Bronchial epithelial cell (primary cell): Measurements from ENCODE around the gene FGF12. TPM values are rescaled to one million over a fixed set of nuclear protein-coding genes. Genes with fewer than 3 reads are reported as not detected.

Source experiments
- DNase-seq: peaks from one replicate; pipeline ENCODE4 v3.0.0-alpha.2; 2010; ENCODE audit warnings: low read depth
- FAIRE-seq: peaks from 2 replicates; lab custom pipeline; 2011; peaks lifted over from hg19 to GRCh38; lab: Jason Lieb, UNC
- H3K27me3 ChIP-seq: 2 replicates; pipeline ENCODE4 v1.5.1; 2011; ENCODE audit warnings: low read length; ENCODE audit not compliant: control insufficient read depth, insufficient read depth
- H3K36me3 ChIP-seq: 2 replicates; pipeline ENCODE4 v1.5.1; 2011; ENCODE audit warnings: low read length; ENCODE audit not compliant: control insufficient read depth, insufficient read depth
- H3K4me3 ChIP-seq: 2 replicates; pipeline ENCODE4 v1.5.1; 2011; ENCODE audit warnings: mild to moderate bottlenecking, low read depth, low read length, control low read depth
- CTCF ChIP-seq: IDR thresholded peaks from 2 replicates; pipeline ENCODE4 v1.5.1; 2011; ENCODE audit warnings: mild to moderate bottlenecking, moderate library complexity, low read length, control low read depth, inconsistent platforms; ENCODE audit not compliant: insufficient read depth, severe bottlenecking
- total RNA-seq: library from RNA; depleted of rRNA; stranded (reverse); fragments of >200 nt; gene quantifications from 2 replicates; pipeline ENCODE4 v1.2.1, GENCODE V29; 2014

Gene FGF12
- total RNA-seq, 1 donor from 2014 or later: not detected

- TF ChIP-seq CTCF: no peak
- Histone ChIP-seq H3K36me3 (no peaks in the 10 kb centered on the region), H3K4me3 (no peak overlapping the region), H3K27me3 (no peaks in the 10 kb centered on the region)
- no peak for FAIRE-seq
- DNase-seq: no peak
Observed at GRCh38 chr3:192128060-192128459, 599.3 kb downstream of the FGF12 start.

GRCh38 chr3:192122832-192123594 lies 604.3 kb downstream of the FGF12 start:
- no peaks in the 10 kb centered on the region for H3K27me3 ChIP-seq
- H3K4me3 ChIP-seq: no peak overlapping the region
- TF ChIP-seq CTCF: no peak
- no peak for FAIRE-seq
- DNase-seq: no peak
- H3K36me3 ChIP-seq: no peaks in the 10 kb centered on the region

GRCh38 chr3:192121923-192122322 lies 605.4 kb downstream of the FGF12 start:
- DNase-seq (no peak), FAIRE-seq (no peak)
- H3K36me3 ChIP-seq: no peaks in the 10 kb centered on the region
- no peak overlapping the region for H3K4me3 ChIP-seq
- no peak for TF ChIP-seq CTCF
- no peaks in the 10 kb centered on the region for H3K27me3 ChIP-seq

GRCh38 chr3:192108820-192109219 lies 618.5 kb downstream of the FGF12 start:
- DNase-seq: no peak
- H3K27me3 ChIP-seq: no peaks in the 10 kb centered on the region
- no peaks in the 10 kb centered on the region for H3K36me3 ChIP-seq
- no peak overlapping the region for H3K4me3 ChIP-seq
- no peak for FAIRE-seq
- no peak for TF ChIP-seq CTCF

- DNase-seq (no peak), FAIRE-seq (no peak)
- Histone ChIP-seq H3K4me3 (no peak overlapping the region), H3K36me3 (no peaks in the 10 kb centered on the region), H3K27me3 (no peaks in the 10 kb centered on the region)
- TF ChIP-seq CTCF: no peak
Observed at GRCh38 chr3:192106543-192106942, 620.8 kb downstream of the FGF12 start.

GRCh38 chr3:192092388-192093005 lies 634.8 kb downstream of the FGF12 start:
- FAIRE-seq: no peak
- H3K27me3 ChIP-seq: no peaks in the 10 kb centered on the region
- no peak for DNase-seq
- TF ChIP-seq CTCF: no peak
- no peak overlapping the region for H3K4me3 ChIP-seq
- H3K36me3 ChIP-seq: no peaks in the 10 kb centered on the region
